Right cardiac atrium (tissue), 5 donors: Measurements from ENCODE around the gene SLC16A5. TPM values are rescaled to one million over a fixed set of nuclear protein-coding genes. Genes with fewer than 3 reads are reported as not detected.

ENCODE experiments used
- ATAC-seq, 2 donors: fragments of 200-7000 bp; cut with Tn5 transposase; one replicate each; pipeline versions ENCODE4 v1.8.0 to v1.9.1; 2020; ENCODE audit warnings: moderate library complexity in 2 of 2, mild to moderate bottlenecking in 1 of 2
- DNase-seq, 3 donors: peaks; one replicate each; pipeline ENCODE4 v3.0.0-alpha.2; 2020
- H3K27ac ChIP-seq: one replicate; pipeline ENCODE4 v1.5.1; 2013; ENCODE audit warnings: mild to moderate bottlenecking, low read length, control low read depth, moderate library complexity
- H3K27me3 ChIP-seq: one replicate; pipeline ENCODE4 v1.6.1; 2013; ENCODE audit not compliant: control insufficient read depth, insufficient read depth
- H3K4me1 ChIP-seq: one replicate; pipeline ENCODE4 v1.6.1; 2013; ENCODE audit warnings: low read length; ENCODE audit not compliant: control insufficient read depth, insufficient read depth
- H3K4me3 ChIP-seq: one replicate; pipeline ENCODE4 v1.5.1; 2013; ENCODE audit warnings: low read length, control low read depth
- H3K9me3 ChIP-seq: one replicate; pipeline ENCODE4 v1.6.1; 2013; ENCODE audit warnings: low read length; ENCODE audit not compliant: control insufficient read depth
- WGBS: extraction: QIAGEN DNeasy Blood & Tissue Kit; methylation state at CpG from one replicate; pipeline ENCODE4 v1.1.7; 2013; 5-methylcytosine and 5-hydroxymethylcytosine counted together
- intact Hi-C, 4 donors: fragments of 100-400 bp; cut with DNase I; formaldehyde crosslinking; loops; one replicate each; pipeline versions ENCODE4 v1.11.0 to v1.14.0; 2022 to 2023
- polyA plus RNA-seq: library from polyadenylated mRNA; stranded (reverse); fragments of 200-250 nt; gene quantifications from one replicate; pipeline ENCODE4 v1.2.3, GENCODE V29; 2013
- total RNA-seq, 4 donors: library from RNA; stranded (reverse); fragmentation: NEBNext Ultra II Directional; extraction: Animal tissue kit (Norgen Biotek cat#: 25700); gene quantifications; one replicate each; pipeline ENCODE4 v1.2.1, GENCODE V29; 2021
- donor health status: healthy with polysubstance abuse.
- donor health status: DM: no; HTN: yes; CAD: no.
- donor health status: DM: no; HTN: no; CAD: no.
- donor health status: DM: no; HTN: yes; CAD: no; lungs with severe emphysema.
- donor health status: DM: yes; HTN: yes; CAD: no.

SLC16A5 gene
- total and polyA plus RNA-seq, 5 donors: 12.7 to 21.6 (median 16.9) TPM

DNA sequence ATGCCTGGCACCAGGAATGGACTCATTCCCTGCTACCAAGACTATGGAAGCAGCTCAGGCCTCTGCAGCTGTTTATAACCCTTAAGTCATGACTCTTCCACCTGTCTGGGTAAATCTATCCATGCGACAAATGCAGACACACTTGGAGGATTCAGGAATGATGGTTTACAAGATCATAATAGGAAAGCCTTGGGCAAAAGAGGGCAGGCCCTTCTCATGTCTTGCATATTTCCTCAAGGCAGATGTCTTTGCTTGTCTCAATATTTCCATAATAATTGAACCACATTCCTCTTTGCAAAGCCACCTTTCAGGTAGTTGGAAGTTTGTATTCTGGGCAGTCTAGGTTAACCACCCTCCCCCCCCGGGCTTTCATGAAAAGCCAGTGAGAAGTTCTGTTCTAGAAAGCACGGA, 67.4 kb downstream of the SLC16A5 start:
- H3K9me3 ChIP-seq: no peaks in the 10 kb centered on the region
- H3K4me1 ChIP-seq: peaks cover 3% of the 10 kb centered on the region
- H3K4me3 ChIP-seq: no peak overlapping the region
- H3K27ac ChIP-seq: no peak overlapping the region
- intact Hi-C loops: no loop called here
- no peak for ATAC-seq
- no peaks in the 10 kb centered on the region for H3K27me3 ChIP-seq
- 92% methylated on average over 3 of the region's 3 CpGs for WGBS
- no peak for DNase-seq

Other genes with a start within 250 kb of the SLC16A5 start
- 10 to 100 TPM; 30.4 to 62.8 (median 51.3) TPM for gene GRIN2C, start 228.1 kb upstream of the SLC16A5 start, total RNA-seq
- gene GRIN2C, start 228.1 kb upstream of the SLC16A5 start, polyA plus RNA-seq: 31.4 TPM
- gene FDXR, start 215.0 kb upstream of the SLC16A5 start, total RNA-seq: 10 to 100 TPM in 1 of 4 donors, 1 to 10 TPM in 3; 4.9 to 10.5 (median 7.1) TPM
- 9.9 TPM for gene FDXR, start 215.0 kb upstream of the SLC16A5 start, polyA plus RNA-seq
- gene FADS6, start 194.3 kb upstream of the SLC16A5 start, total RNA-seq: not detected
- gene FADS6, start 194.3 kb upstream of the SLC16A5 start, polyA plus RNA-seq: 0.05 TPM
- under 1 TPM; 0.06 to 0.59 (median 0.27) TPM for gene USH1G, start 164.7 kb upstream of the SLC16A5 start, total RNA-seq
- 0.23 TPM for gene USH1G, start 164.7 kb upstream of the SLC16A5 start, polyA plus RNA-seq
- not detected for gene OTOP2, start 163.7 kb upstream of the SLC16A5 start, total RNA-seq
- not detected for gene OTOP2, start 163.7 kb upstream of the SLC16A5 start, polyA plus RNA-seq
- gene OTOP3, start 152.1 kb upstream of the SLC16A5 start, total RNA-seq: not detected
- not detected for gene OTOP3, start 152.1 kb upstream of the SLC16A5 start, polyA plus RNA-seq
- gene HID1, start 115.2 kb upstream of the SLC16A5 start, total RNA-seq: 10 to 100 TPM in 2 of 4 donors, 1 to 10 TPM in 2; 6.5 to 11.9 (median 10.1) TPM
- gene HID1, start 115.2 kb upstream of the SLC16A5 start, polyA plus RNA-seq: 12.0 TPM
- 10 to 100 TPM; 11.0 to 17.5 (median 14.2) TPM for gene CDR2L, start 100.3 kb upstream of the SLC16A5 start, total RNA-seq
- gene CDR2L, start 100.3 kb upstream of the SLC16A5 start, polyA plus RNA-seq: 13.8 TPM
- 10 to 100 TPM; 35.1 to 44.6 (median 37.3) TPM for gene MRPL58, start 75.3 kb upstream of the SLC16A5 start, total RNA-seq
- 62.6 TPM for gene MRPL58, start 75.3 kb upstream of the SLC16A5 start, polyA plus RNA-seq
- 100 to 1,000 TPM; 702 to 831 (median 748) TPM for gene ATP5PD, start 41.0 kb upstream of the SLC16A5 start, total RNA-seq
- gene ATP5PD, start 41.0 kb upstream of the SLC16A5 start, polyA plus RNA-seq: 2,009 TPM
- 10 to 100 TPM; 22.3 to 27.5 (median 23.1) TPM for gene KCTD2, start 40.7 kb upstream of the SLC16A5 start, total RNA-seq
- gene KCTD2, start 40.7 kb upstream of the SLC16A5 start, polyA plus RNA-seq: 22.8 TPM
- 10 to 100 TPM in 1 of 4 donors, 1 to 10 TPM in 3; 9.4 to 10.9 (median 9.6) TPM for gene ARMC7, start 22.0 kb downstream of the SLC16A5 start, total RNA-seq
- 7.7 TPM for gene ARMC7, start 22.0 kb downstream of the SLC16A5 start, polyA plus RNA-seq
- 10 to 100 TPM; 29.1 to 35.9 (median 33.3) TPM for gene NT5C, start 43.8 kb downstream of the SLC16A5 start, total RNA-seq
- gene NT5C, start 43.8 kb downstream of the SLC16A5 start, polyA plus RNA-seq: 37.5 TPM
- gene JPT1, start 66.6 kb downstream of the SLC16A5 start, total RNA-seq: 10 to 100 TPM; 11.7 to 22.3 (median 17.9) TPM
- 40.5 TPM for gene JPT1, start 66.6 kb downstream of the SLC16A5 start, polyA plus RNA-seq
- 100 to 1,000 TPM; 249 to 272 (median 257) TPM for gene SUMO2, start 95.0 kb downstream of the SLC16A5 start, total RNA-seq
- gene SUMO2, start 95.0 kb downstream of the SLC16A5 start, polyA plus RNA-seq: 99.1 TPM
- gene NUP85, start 117.7 kb downstream of the SLC16A5 start, total RNA-seq: 10 to 100 TPM; 31.3 to 36.1 (median 34.2) TPM
- 16.3 TPM for gene NUP85, start 117.7 kb downstream of the SLC16A5 start, polyA plus RNA-seq
- 10 to 100 TPM; 22.9 to 34.8 (median 26.9) TPM for gene GGA3, start 173.7 kb downstream of the SLC16A5 start, total RNA-seq
- gene GGA3, start 173.7 kb downstream of the SLC16A5 start, polyA plus RNA-seq: 15.7 TPM
- 100 to 1,000 TPM in 1 of 4 donors, 10 to 100 TPM in 3; 91.5 to 110 (median 99.6) TPM for gene MRPS7, start 173.9 kb downstream of the SLC16A5 start, total RNA-seq
- 113 TPM for gene MRPS7, start 173.9 kb downstream of the SLC16A5 start, polyA plus RNA-seq
- gene MIF4GD, start 183.3 kb downstream of the SLC16A5 start, total RNA-seq: 10 to 100 TPM; 15.1 to 20.5 (median 17.8) TPM
- 14.6 TPM for gene MIF4GD, start 183.3 kb downstream of the SLC16A5 start, polyA plus RNA-seq
- gene SLC25A19, start 201.5 kb downstream of the SLC16A5 start, total RNA-seq: 10 to 100 TPM in 2 of 4 donors, 1 to 10 TPM in 2; 8.4 to 23.5 (median 14.8) TPM
- 14.2 TPM for gene SLC25A19, start 201.5 kb downstream of the SLC16A5 start, polyA plus RNA-seq